ENCODE data around the gene UBAP2L. TPM values are rescaled to one million over a fixed set of nuclear protein-coding genes. Genes with fewer than 3 reads are reported as not detected.

Gene UBAP2L
- total and polyA plus RNA-seq, 9 of the 15 experiments (the other 6 are each of a cell fraction or from before 2014, with no cell fraction given), result 75.0 to 245 (median 119) TPM

DNA sequence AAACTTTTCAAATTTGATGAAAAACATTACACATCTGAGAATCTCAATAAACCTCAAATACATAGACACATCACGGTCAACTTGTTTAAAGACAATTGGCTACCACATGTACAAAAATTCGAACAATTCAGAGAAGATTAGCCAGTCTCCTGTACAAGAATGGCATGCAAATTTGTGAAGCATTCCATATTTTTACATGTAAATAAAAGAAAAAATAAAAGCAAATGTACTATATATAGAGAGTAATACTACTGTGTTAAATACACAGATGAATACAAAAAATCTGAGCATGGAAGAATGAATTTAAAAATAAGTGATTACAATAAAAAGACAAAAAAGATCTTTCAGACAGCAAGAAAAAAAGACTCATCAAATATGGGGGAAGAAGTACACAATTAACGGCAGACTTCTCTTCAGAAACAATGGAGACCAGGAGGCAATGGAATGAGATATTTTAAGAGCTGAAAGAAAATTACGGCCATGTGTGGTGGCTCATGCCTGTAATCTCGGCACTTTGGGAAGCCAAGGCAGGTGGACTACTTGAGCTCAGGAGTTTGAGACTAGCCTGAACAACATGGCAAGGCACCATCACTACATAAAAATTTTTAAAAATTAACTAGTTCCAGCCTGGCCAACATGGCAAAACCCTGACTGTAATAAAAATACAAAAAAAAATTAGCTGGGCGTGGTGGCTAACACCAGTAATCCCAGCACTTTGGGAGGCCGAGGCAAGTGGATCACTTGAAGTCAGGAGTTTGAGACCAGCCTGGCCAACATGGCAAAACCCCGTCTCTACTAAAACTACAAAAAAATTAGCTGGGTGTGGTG is 74.9 kb downstream of the UBAP2L start (continued):
- TF ChIP-seq TEAD2 (tag; IDR thresholded peaks at IDR 0.05), result no peak
- TF ChIP-seq, protein P1, sequence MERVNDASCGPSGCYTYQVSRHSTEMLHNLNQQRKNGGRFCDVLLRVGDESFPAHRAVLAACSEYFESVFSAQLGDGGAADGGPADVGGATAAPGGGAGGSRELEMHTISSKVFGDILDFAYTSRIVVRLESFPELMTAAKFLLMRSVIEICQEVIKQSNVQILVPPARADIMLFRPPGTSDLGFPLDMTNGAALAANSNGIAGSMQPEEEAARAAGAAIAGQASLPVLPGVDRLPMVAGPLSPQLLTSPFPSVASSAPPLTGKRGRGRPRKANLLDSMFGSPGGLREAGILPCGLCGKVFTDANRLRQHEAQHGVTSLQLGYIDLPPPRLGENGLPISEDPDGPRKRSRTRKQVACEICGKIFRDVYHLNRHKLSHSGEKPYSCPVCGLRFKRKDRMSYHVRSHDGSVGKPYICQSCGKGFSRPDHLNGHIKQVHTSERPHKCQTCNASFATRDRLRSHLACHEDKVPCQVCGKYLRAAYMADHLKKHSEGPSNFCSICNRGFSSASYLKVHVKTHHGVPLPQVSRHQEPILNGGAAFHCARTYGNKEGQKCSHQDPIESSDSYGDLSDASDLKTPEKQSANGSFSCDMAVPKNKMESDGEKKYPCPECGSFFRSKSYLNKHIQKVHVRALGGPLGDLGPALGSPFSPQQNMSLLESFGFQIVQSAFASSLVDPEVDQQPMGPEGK (CRISPR knock-in tag; IDR thresholded peaks at IDR 0.05; ENCODE audit: borderline replicate concordance), result no peak
- no peak for TF ChIP-seq HEY1 (CRISPR knock-in tag; IDR thresholded peaks at IDR 0.05; ENCODE audit: borderline replicate concordance)
- TF ChIP-seq ARNT (IDR thresholded peaks at IDR 0.05), result peak; percentile 44 to 58; a peak in 1 of 4 replicates
- TF ChIP-seq BRF1 (IDR thresholded peaks at IDR 0.05; ENCODE audit: borderline replicate concordance, extremely low read depth, insufficient read length), result no peak
- TF ChIP-seq NFXL1 (CRISPR knock-in tag; IDR thresholded peaks at IDR 0.05), result no peak
- no peak for TF ChIP-seq UBTF (IDR thresholded peaks at IDR 0.05; ENCODE audit: borderline replicate concordance in 1 of 2, low read depth in 2 of 2, low read length in 2 of 2)
- TF ChIP-seq MCM5 (IDR thresholded peaks at IDR 0.05; ENCODE audit: low read depth), result no peak
- TF ChIP-seq NFYB (IDR thresholded peaks at IDR 0.05; ENCODE audit: extremely low read depth, insufficient read length), result no peak
- TF ChIP-seq TARDBP (IDR thresholded peaks at IDR 0.05), result no peak
- TF ChIP-seq, protein P2, sequence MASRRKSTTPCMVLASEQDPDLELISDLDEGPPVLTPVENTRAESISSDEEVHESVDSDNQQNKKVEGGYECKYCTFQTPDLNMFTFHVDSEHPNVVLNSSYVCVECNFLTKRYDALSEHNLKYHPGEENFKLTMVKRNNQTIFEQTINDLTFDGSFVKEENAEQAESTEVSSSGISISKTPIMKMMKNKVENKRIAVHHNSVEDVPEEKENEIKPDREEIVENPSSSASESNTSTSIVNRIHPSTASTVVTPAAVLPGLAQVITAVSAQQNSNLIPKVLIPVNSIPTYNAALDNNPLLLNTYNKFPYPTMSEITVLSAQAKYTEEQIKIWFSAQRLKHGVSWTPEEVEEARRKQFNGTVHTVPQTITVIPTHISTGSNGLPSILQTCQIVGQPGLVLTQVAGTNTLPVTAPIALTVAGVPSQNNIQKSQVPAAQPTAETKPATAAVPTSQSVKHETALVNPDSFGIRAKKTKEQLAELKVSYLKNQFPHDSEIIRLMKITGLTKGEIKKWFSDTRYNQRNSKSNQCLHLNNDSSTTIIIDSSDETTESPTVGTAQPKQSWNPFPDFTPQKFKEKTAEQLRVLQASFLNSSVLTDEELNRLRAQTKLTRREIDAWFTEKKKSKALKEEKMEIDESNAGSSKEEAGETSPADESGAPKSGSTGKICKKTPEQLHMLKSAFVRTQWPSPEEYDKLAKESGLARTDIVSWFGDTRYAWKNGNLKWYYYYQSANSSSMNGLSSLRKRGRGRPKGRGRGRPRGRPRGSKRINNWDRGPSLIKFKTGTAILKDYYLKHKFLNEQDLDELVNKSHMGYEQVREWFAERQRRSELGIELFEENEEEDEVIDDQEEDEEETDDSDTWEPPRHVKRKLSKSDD (conservative IDR thresholded peaks at IDR 0.05; ENCODE audit: low read length), result no peak
- TF ChIP-seq LEF1 (IDR thresholded peaks at IDR 0.05), result peak; percentile 51; the same call in 1 of the 2 replicates
- TF ChIP-seq JUND (IDR thresholded peaks at IDR 0.05; ENCODE audit: borderline replicate concordance, low read depth, low read length), result no peak
- no peak for TF ChIP-seq JUND (tag; IDR thresholded peaks at IDR 0.05; ENCODE audit: borderline replicate concordance, low read depth, low read length)
- no peak for TF ChIP-seq TCF7L2 (IDR thresholded peaks at IDR 0.05; ENCODE audit: low read depth, low read length)
- TF ChIP-seq ZNF165 (CRISPR knock-in tag; IDR thresholded peaks at IDR 0.05; ENCODE audit: borderline replicate concordance), result no peak
- TF ChIP-seq NCOA2 (IDR thresholded peaks at IDR 0.05; ENCODE audit: partially characterized antibody in 2 of 2), result no peak
- no peak for TF ChIP-seq ZNF668 (CRISPR knock-in tag; IDR thresholded peaks at IDR 0.05)
- TF ChIP-seq ZBTB17 (CRISPR knock-in tag; IDR thresholded peaks at IDR 0.05), result no peak
- TF ChIP-seq MEF2A (IDR thresholded peaks at IDR 0.05; ENCODE audit: control insufficient read depth, low read depth, low read length), result peak; percentile 64; the same call in 1 of the 2 replicates
